Endothelial cell of umbilical vein (primary cell): ENCODE measurements around the gene RETREG2.

Source experiments
- JUN ChIP-seq: IDR thresholded peaks from 2 replicates; pipeline ENCODE4 v1.6.1; 2011; ENCODE audit warnings: borderline replicate concordance, low read depth; ENCODE audit not compliant: insufficient read length, insufficient read depth
- POLR2A ChIP-seq: IDR thresholded peaks from 2 replicates; pipeline ENCODE4 v1.6.1; 2012; ENCODE audit warnings: low read depth, mild to moderate bottlenecking, control low read depth, low read length
- POLR2AphosphoS5 ChIP-seq: IDR thresholded peaks from 2 replicates; pipeline ENCODE4 v1.6.1; 2012; ENCODE audit warnings: low read depth, mild to moderate bottlenecking, control low read depth, low read length, moderate library complexity; ENCODE audit not compliant: insufficient read depth
- TF ChIP-seq, protein P1 (sequence below), 2 donors: IDR thresholded peaks; 1 replicate in 1 of 2; 2 replicates in 1 of 2; pipeline ENCODE4 v1.5.1; 2011; ENCODE audit warnings: low read length in 2 of 2, mild to moderate bottlenecking in 2 of 2, moderate library complexity in 2 of 2, control low read depth in 1 of 2, inconsistent platforms in 1 of 2, low read depth in 1 of 2; ENCODE audit not compliant: insufficient read depth in 1 of 2; ENCODE audit errors: extremely low read depth in 1 of 2

DNA sequence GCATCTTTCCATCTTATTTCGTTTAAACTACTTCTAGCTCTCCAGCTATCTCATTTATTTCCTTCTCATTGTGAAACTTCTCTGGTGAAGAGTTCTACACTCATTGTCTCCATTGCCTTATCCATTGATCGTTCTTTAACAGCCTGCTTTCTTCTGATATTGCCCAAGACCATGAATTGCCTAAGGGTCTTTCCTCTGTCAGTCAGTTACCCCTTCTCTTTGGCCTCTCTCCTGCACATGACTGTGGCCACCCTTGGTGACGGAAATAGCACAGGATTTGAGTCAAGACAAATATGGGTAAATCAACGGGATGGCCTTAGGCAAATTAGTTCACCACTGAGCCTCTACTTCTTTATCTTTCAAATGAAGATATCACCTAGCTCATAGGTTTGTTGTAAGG, 44.1 kb upstream of the RETREG2 start:
- TF ChIP-seq, protein P1, sequence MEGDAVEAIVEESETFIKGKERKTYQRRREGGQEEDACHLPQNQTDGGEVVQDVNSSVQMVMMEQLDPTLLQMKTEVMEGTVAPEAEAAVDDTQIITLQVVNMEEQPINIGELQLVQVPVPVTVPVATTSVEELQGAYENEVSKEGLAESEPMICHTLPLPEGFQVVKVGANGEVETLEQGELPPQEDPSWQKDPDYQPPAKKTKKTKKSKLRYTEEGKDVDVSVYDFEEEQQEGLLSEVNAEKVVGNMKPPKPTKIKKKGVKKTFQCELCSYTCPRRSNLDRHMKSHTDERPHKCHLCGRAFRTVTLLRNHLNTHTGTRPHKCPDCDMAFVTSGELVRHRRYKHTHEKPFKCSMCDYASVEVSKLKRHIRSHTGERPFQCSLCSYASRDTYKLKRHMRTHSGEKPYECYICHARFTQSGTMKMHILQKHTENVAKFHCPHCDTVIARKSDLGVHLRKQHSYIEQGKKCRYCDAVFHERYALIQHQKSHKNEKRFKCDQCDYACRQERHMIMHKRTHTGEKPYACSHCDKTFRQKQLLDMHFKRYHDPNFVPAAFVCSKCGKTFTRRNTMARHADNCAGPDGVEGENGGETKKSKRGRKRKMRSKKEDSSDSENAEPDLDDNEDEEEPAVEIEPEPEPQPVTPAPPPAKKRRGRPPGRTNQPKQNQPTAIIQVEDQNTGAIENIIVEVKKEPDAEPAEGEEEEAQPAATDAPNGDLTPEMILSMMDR (IDR thresholded peaks at IDR 0.05; ENCODE audit: extremely low read depth in 1 of 2, insufficient read depth in 1 of 2, low read depth in 1 of 2, low read length in 2 of 2), result no peak
- TF ChIP-seq POLR2A, result no peak
- no peak for TF ChIP-seq POLR2AphosphoS5
- no peak for TF ChIP-seq JUN
